ENCODE measurements around the gene ZC3H12D.

The ZC3H12D gene

DNA sequence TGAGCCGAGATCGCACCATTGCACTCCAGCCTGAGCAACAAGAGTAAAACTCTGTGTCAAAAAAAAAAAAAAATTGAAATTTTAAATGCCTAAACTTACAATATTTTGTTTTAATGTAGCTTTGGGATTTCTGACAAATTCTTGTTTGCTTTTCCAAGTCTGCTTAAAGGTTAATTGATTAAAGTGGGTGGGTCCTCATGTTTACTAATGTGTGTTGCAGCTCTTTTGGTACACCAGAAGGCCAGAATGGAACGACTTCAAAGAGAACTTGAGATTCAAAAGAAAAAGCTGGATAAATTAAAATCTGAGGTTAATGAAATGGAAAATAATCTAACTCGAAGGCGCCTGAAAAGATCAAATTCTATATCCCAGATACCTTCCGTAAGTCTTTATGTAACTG is 87.4 kb downstream of the ZC3H12D start:
- TF ChIP-seq SIN3A (IDR thresholded peaks at IDR 0.05; ENCODE audit: borderline replicate concordance, insufficient read depth, low read length): no peak
- no peak for TF ChIP-seq POLR2AphosphoS5 (IDR thresholded peaks at IDR 0.05; ENCODE audit: low read depth, low read length)
- no peak for TF ChIP-seq TAF1 (IDR thresholded peaks at IDR 0.05; ENCODE audit: borderline replicate concordance, insufficient read depth, low read length)
- TF ChIP-seq FOXP2 (optimal IDR thresholded peaks at IDR 0.05; ENCODE audit: borderline replicate concordance, extremely low read depth, extremely low read length, insufficient read depth): no peak
- TF ChIP-seq, protein P1, sequence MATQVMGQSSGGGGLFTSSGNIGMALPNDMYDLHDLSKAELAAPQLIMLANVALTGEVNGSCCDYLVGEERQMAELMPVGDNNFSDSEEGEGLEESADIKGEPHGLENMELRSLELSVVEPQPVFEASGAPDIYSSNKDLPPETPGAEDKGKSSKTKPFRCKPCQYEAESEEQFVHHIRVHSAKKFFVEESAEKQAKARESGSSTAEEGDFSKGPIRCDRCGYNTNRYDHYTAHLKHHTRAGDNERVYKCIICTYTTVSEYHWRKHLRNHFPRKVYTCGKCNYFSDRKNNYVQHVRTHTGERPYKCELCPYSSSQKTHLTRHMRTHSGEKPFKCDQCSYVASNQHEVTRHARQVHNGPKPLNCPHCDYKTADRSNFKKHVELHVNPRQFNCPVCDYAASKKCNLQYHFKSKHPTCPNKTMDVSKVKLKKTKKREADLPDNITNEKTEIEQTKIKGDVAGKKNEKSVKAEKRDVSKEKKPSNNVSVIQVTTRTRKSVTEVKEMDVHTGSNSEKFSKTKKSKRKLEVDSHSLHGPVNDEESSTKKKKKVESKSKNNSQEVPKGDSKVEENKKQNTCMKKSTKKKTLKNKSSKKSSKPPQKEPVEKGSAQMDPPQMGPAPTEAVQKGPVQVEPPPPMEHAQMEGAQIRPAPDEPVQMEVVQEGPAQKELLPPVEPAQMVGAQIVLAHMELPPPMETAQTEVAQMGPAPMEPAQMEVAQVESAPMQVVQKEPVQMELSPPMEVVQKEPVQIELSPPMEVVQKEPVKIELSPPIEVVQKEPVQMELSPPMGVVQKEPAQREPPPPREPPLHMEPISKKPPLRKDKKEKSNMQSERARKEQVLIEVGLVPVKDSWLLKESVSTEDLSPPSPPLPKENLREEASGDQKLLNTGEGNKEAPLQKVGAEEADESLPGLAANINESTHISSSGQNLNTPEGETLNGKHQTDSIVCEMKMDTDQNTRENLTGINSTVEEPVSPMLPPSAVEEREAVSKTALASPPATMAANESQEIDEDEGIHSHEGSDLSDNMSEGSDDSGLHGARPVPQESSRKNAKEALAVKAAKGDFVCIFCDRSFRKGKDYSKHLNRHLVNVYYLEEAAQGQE (IDR thresholded peaks at IDR 0.05; ENCODE audit: insufficient read depth in 1 of 2, low read depth in 2 of 2, low read length in 2 of 2): no peak

Measured in PFSK-1 (cell line).